Liver (tissue), 3 donors: Measurements from ENCODE around the gene NDNF.

Experiments used
- GABPA ChIP-seq, 2 donors: IDR thresholded peaks in 1 of 2; conservative IDR thresholded peaks in 1 of 2; 2 replicates each; pipeline ENCODE4 v1.6.1; 2016; ENCODE audit warnings: antibody characterized with exemption in 2 of 2, mild to moderate bottlenecking in 1 of 2, moderate library complexity in 1 of 2
- TF ChIP-seq, protein P1 (sequence below): fragments of 150-350 bp; IDR thresholded peaks from 2 replicates; pipeline ENCODE4 v1.5.1; 2017; ENCODE audit warnings: improper control_type of control experiment, low read depth, low read length; ENCODE audit not compliant: missing input control
- TF ChIP-seq, protein P2 (sequence below): IDR thresholded peaks from 2 replicates; pipeline ENCODE4 v1.6.1; 2016; ENCODE audit warnings: antibody characterized with exemption, mild to moderate bottlenecking
- donor health status: healthy.
- donor health status: healthy.

DNA sequence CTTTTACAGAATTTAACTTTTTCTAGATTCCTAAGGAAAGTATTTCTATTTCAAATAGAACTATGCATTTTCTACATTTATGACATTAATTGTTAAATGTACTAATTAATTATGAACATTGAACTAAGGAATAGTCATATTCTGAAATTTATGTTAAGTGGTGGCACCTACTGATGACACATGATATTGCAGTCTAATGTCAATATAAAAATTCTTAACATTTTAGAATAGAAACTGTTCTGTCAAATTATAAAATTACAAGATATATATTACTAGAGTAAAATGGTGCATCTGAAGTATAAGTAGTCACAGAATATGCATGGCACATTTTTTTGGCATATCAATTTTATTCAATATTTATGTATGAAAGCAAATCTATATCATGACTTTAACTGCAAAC is 40.2 kb upstream of the NDNF start:
- TF ChIP-seq, protein P1, sequence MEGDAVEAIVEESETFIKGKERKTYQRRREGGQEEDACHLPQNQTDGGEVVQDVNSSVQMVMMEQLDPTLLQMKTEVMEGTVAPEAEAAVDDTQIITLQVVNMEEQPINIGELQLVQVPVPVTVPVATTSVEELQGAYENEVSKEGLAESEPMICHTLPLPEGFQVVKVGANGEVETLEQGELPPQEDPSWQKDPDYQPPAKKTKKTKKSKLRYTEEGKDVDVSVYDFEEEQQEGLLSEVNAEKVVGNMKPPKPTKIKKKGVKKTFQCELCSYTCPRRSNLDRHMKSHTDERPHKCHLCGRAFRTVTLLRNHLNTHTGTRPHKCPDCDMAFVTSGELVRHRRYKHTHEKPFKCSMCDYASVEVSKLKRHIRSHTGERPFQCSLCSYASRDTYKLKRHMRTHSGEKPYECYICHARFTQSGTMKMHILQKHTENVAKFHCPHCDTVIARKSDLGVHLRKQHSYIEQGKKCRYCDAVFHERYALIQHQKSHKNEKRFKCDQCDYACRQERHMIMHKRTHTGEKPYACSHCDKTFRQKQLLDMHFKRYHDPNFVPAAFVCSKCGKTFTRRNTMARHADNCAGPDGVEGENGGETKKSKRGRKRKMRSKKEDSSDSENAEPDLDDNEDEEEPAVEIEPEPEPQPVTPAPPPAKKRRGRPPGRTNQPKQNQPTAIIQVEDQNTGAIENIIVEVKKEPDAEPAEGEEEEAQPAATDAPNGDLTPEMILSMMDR, result peak; percentile 37
- TF ChIP-seq, protein P2, sequence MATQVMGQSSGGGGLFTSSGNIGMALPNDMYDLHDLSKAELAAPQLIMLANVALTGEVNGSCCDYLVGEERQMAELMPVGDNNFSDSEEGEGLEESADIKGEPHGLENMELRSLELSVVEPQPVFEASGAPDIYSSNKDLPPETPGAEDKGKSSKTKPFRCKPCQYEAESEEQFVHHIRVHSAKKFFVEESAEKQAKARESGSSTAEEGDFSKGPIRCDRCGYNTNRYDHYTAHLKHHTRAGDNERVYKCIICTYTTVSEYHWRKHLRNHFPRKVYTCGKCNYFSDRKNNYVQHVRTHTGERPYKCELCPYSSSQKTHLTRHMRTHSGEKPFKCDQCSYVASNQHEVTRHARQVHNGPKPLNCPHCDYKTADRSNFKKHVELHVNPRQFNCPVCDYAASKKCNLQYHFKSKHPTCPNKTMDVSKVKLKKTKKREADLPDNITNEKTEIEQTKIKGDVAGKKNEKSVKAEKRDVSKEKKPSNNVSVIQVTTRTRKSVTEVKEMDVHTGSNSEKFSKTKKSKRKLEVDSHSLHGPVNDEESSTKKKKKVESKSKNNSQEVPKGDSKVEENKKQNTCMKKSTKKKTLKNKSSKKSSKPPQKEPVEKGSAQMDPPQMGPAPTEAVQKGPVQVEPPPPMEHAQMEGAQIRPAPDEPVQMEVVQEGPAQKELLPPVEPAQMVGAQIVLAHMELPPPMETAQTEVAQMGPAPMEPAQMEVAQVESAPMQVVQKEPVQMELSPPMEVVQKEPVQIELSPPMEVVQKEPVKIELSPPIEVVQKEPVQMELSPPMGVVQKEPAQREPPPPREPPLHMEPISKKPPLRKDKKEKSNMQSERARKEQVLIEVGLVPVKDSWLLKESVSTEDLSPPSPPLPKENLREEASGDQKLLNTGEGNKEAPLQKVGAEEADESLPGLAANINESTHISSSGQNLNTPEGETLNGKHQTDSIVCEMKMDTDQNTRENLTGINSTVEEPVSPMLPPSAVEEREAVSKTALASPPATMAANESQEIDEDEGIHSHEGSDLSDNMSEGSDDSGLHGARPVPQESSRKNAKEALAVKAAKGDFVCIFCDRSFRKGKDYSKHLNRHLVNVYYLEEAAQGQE, result no peak
- TF ChIP-seq GABPA (IDR thresholded peaks at IDR 0.05 in 1 of 2, conservative IDR thresholded peaks at IDR 0.05 in 1 of 2), result no peak
